Cardiac fibroblast (primary cell): ENCODE measurements around the gene TUBG1.
"Not testable (repeated sequence)": the region's sequence is repeated elsewhere in the genome, so short reads cannot be mapped to it uniquely, and the experiment has no call there.

Experiments used
- DNase-seq, 2 donors: peaks; one replicate each; pipeline versions ENCODE4 v3.0.0 to v3.0.0-alpha.2; 2010; ENCODE audit warnings: low read depth in 2 of 2
- H3K4me3 ChIP-seq, 2 donors: replicated peaks in 1 of 2; 1 replicate in 1 of 2; 2 replicates in 1 of 2; pipeline ENCODE4 v1.5.1; 2011; ENCODE audit warnings: low read depth in 2 of 2, low read length in 2 of 2, mild to moderate bottlenecking in 2 of 2, moderate library complexity in 1 of 2
- CTCF ChIP-seq: IDR thresholded peaks from one replicate; pipeline ENCODE4 v1.5.1; 2011; ENCODE audit warnings: low read depth, mild to moderate bottlenecking, low read length, inconsistent platforms

Gene TUBG1

GRCh38 chr17:42653179-42654124, 44.0 kb downstream of the TUBG1 start:
- TF ChIP-seq CTCF, result no peak
- peak overlapping the region; percentile 14 to 24 for H3K4me3 ChIP-seq
- DNase-seq, result peak; percentile 73 to 89

DNA sequence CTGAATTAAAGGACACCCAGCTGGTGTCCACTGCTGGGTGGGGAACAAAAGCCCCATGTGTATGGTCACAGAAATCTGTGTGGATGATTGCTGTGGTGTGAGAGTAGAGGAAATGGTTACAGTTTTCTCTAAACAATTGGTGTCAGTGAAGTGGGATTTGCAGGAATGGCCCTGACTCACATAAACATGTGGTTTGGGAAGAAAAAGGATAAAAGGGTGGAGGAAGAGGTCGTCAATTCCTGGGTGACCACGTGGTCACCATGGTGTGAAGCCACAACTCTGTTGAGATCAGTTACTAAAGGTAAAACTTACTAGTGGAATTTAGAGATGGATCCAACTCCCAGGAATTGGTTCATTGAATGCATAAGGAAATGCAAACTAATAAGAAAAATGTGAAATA, 46.0 kb downstream of the TUBG1 start:
- TF ChIP-seq CTCF, result no peak
- DNase-seq, result peak in 1 of 2 donors; percentile 19
- H3K4me3 ChIP-seq, result no peak overlapping the region

GRCh38 chr17:42657824-42658588, 48.5 kb downstream of the TUBG1 start:
- DNase-seq, result no peak
- no peak overlapping the region for H3K4me3 ChIP-seq
- no peak for TF ChIP-seq CTCF

GRCh38 chr17:42659079-42659931, 49.8 kb downstream of the TUBG1 start, which contains the start of gene TUBG2:
Gene TUBG2, plus strand, starts transcription at chr17:42659284. Its CDS starts 220 bp downstream, at chr17:42659504.
- H3K4me3 ChIP-seq, result peak within 1 kb of the TSS; percentile 69 to 70
- DNase-seq, result peak; percentile 88 to 93
- TF ChIP-seq CTCF, result no peak

- peak overlapping the region; percentile 69 to 70 for H3K4me3 ChIP-seq
- not testable (repeated sequence) for DNase-seq
These were observed 50.4 kb downstream of the TUBG1 start for GRCh38 chr17:42659932-42660274.

GRCh38 chr17:42660692-42661345, 51.3 kb downstream of the TUBG1 start:
- peak; percentile 56 to 74 for DNase-seq
- TF ChIP-seq CTCF, result no peak
- no peak overlapping the region for H3K4me3 ChIP-seq
